HEK293 (cell line): Measurements from ENCODE around the gene ELAVL2.

ENCODE experiments used
- CTCF ChIA-PET: fragments of 350-600 bp; formaldehyde crosslinking; extraction: SDS; loops from one replicate; lab custom pipeline; 2021; ENCODE audit warnings: antibody characterized with exemption; lab: Yijun Ruan, JAX
- POLR2A ChIA-PET: fragments of 300-600 bp; formaldehyde crosslinking; extraction: SDS; loops from one replicate; lab custom pipeline; 2020; ENCODE audit warnings: antibody characterized with exemption, inconsistent platforms; lab: Yijun Ruan, JAX
- H3K27ac ChIP-seq: fragments of 200-500 bp; sonication (Bioruptor generic); 2 replicates; pipeline ENCODE4 v1.5.1; 2014; ENCODE audit warnings: low read depth, low read length, control low read depth, inconsistent platforms; ENCODE audit errors: extremely low read depth
- H3K36me3 ChIP-seq, 2 experiments: fragments of 200-500 bp in 1 of 2; sonication (Bioruptor generic) in 1 of 2; 1 replicate in 1 of 2; 2 replicates in 1 of 2; pipeline ENCODE4 v1.5.1; 2014 to 2017; ENCODE audit warnings: inconsistent platforms in 2 of 2, low read length in 2 of 2; ENCODE audit not compliant: control insufficient read depth in 2 of 2, insufficient read depth in 1 of 2
- H3K4me1 ChIP-seq: fragments of 200-500 bp; sonication (Bioruptor generic); 2 replicates; pipeline ENCODE4 v1.5.1; 2014; ENCODE audit warnings: mild to moderate bottlenecking, low read length, inconsistent platforms; ENCODE audit not compliant: control insufficient read depth, insufficient read depth
- H3K4me3 ChIP-seq: 2 replicates; pipeline ENCODE4 v1.5.1; 2011; ENCODE audit warnings: low read depth, mild to moderate bottlenecking, control low read depth, low read length, moderate library complexity
- H3K9me3 ChIP-seq: fragments of 200-500 bp; sonication (Bioruptor generic); 2 replicates; pipeline ENCODE4 v1.5.1; 2014; ENCODE audit warnings: low read depth, low read length, inconsistent platforms; ENCODE audit not compliant: control insufficient read depth, insufficient read depth
- BCL11A ChIP-seq: fragments of 450-650 bp; formaldehyde crosslinking; IDR thresholded peaks from 2 replicates; pipeline ENCODE4 v1.5.1; 2016; ENCODE audit warnings: low read depth, missing biosample characterization, missing genetic modification characterization
- FEZF1 ChIP-seq: fragments of 450-650 bp; formaldehyde crosslinking; IDR thresholded peaks from 2 replicates; pipeline ENCODE4 v1.5.1; 2016; ENCODE audit warnings: missing biosample characterization, missing genetic modification characterization
- GLI2 ChIP-seq: fragments of 450-650 bp; formaldehyde crosslinking; IDR thresholded peaks from 2 replicates; pipeline ENCODE4; 2017; ENCODE audit warnings: missing biosample characterization, missing genetic modification characterization, low read depth, borderline replicate concordance
- GLI4 ChIP-seq: fragments of 450-650 bp; formaldehyde crosslinking; IDR thresholded peaks from 2 replicates; pipeline ENCODE4 v1.5.1; 2016; ENCODE audit warnings: missing biosample characterization, missing genetic modification characterization
- GLIS1 ChIP-seq: fragments of 450-650 bp; formaldehyde crosslinking; IDR thresholded peaks from 2 replicates; pipeline ENCODE4 v1.5.1; 2016; ENCODE audit warnings: missing biosample characterization, missing genetic modification characterization
- HOXA7 ChIP-seq: sonication (generic); formaldehyde crosslinking; IDR thresholded peaks from 2 replicates; pipeline ENCODE4 v1.8.1; 2022; ENCODE audit warnings: missing genetic modification reagents, borderline replicate concordance
- HOXC10 ChIP-seq: sonication (generic); formaldehyde crosslinking; IDR thresholded peaks from 2 replicates; pipeline ENCODE4 v1.8.1; 2023; ENCODE audit warnings: mild to moderate bottlenecking, missing genetic modification reagents
- KLF16 ChIP-seq: fragments of 450-650 bp; formaldehyde crosslinking; IDR thresholded peaks from 2 replicates; pipeline ENCODE4 v1.5.1; 2017; ENCODE audit warnings: missing biosample characterization, missing genetic modification characterization
- YY1 ChIP-seq: fragments of 450-650 bp; formaldehyde crosslinking; IDR thresholded peaks from 2 replicates; pipeline ENCODE4 v1.5.1; 2018; ENCODE audit warnings: missing biosample characterization, missing genetic modification characterization
- ZEB2 ChIP-seq: fragments of 450-650 bp; formaldehyde crosslinking; IDR thresholded peaks from 2 replicates; pipeline ENCODE4 v1.5.1; 2016; ENCODE audit warnings: missing biosample characterization, missing genetic modification characterization
- ZFP37 ChIP-seq: fragments of 450-650 bp; formaldehyde crosslinking; IDR thresholded peaks from 2 replicates; pipeline ENCODE4 v1.5.1; 2016; ENCODE audit warnings: missing biosample characterization, missing genetic modification characterization
- ZIC2 ChIP-seq: fragments of 450-650 bp; formaldehyde crosslinking; IDR thresholded peaks from 2 replicates; pipeline ENCODE4 v1.5.1; 2016; ENCODE audit warnings: missing biosample characterization, missing genetic modification characterization
- ZNF138 ChIP-seq: fragments of 450-650 bp; formaldehyde crosslinking; IDR thresholded peaks from 2 replicates; pipeline ENCODE4 v1.5.1; 2016; ENCODE audit warnings: missing biosample characterization, missing genetic modification characterization, borderline replicate concordance
- ZNF146 ChIP-seq: fragments of 450-650 bp; formaldehyde crosslinking; IDR thresholded peaks from 2 replicates; pipeline ENCODE4 v1.5.1; 2016; ENCODE audit warnings: missing biosample characterization, missing genetic modification characterization
- ZNF184 ChIP-seq: fragments of 450-650 bp; IDR thresholded peaks from 2 replicates; pipeline ENCODE4 v1.5.1; 2018; ENCODE audit warnings: missing biosample characterization, mild to moderate bottlenecking, missing genetic modification characterization
- ZNF211 ChIP-seq: fragments of 450-650 bp; formaldehyde crosslinking; IDR thresholded peaks from 2 replicates; pipeline ENCODE4 v1.5.1; 2016; ENCODE audit warnings: low read depth, missing biosample characterization, missing genetic modification characterization
- ZNF239 ChIP-seq: fragments of 450-650 bp; formaldehyde crosslinking; IDR thresholded peaks from 2 replicates; pipeline ENCODE4 v1.5.1; 2016; ENCODE audit warnings: missing biosample characterization, missing genetic modification characterization
- ZNF404 ChIP-seq: fragments of 450-650 bp; formaldehyde crosslinking; IDR thresholded peaks from 2 replicates; pipeline ENCODE4 v1.5.1; 2017; ENCODE audit warnings: missing biosample characterization, missing genetic modification characterization
- ZNF433 ChIP-seq: fragments of 450-650 bp; formaldehyde crosslinking; IDR thresholded peaks from 2 replicates; pipeline ENCODE4 v1.5.1; 2016; ENCODE audit warnings: missing biosample characterization, missing genetic modification characterization, low read depth
- ZNF473 ChIP-seq: fragments of 450-650 bp; formaldehyde crosslinking; IDR thresholded peaks from 2 replicates; pipeline ENCODE4 v1.5.1; 2017; ENCODE audit warnings: missing biosample characterization, missing genetic modification characterization
- ZNF48 ChIP-seq: fragments of 450-650 bp; formaldehyde crosslinking; IDR thresholded peaks from 2 replicates; pipeline ENCODE4 v1.5.1; 2016; ENCODE audit warnings: missing biosample characterization, missing genetic modification characterization
- ZNF548 ChIP-seq: fragments of 450-650 bp; formaldehyde crosslinking; IDR thresholded peaks from 2 replicates; pipeline ENCODE4 v1.5.1; 2016; ENCODE audit warnings: missing biosample characterization, missing genetic modification characterization
- ZNF555 ChIP-seq: fragments of 450-650 bp; formaldehyde crosslinking; conservative IDR thresholded peaks from 2 replicates; pipeline ENCODE4 v1.5.1; 2017; ENCODE audit warnings: missing biosample characterization, mild to moderate bottlenecking, missing genetic modification characterization, inconsistent platforms
- ZNF596 ChIP-seq: fragments of 450-650 bp; IDR thresholded peaks from 2 replicates; pipeline ENCODE4 v1.5.0; 2018; ENCODE audit warnings: missing biosample characterization, mild to moderate bottlenecking, missing genetic modification characterization, moderate library complexity
- ZNF670 ChIP-seq: fragments of 450-650 bp; formaldehyde crosslinking; IDR thresholded peaks from 2 replicates; pipeline ENCODE4 v1.5.1; 2016; ENCODE audit warnings: missing biosample characterization, missing genetic modification characterization, low read depth
- ZNF747 ChIP-seq: fragments of 450-650 bp; formaldehyde crosslinking; IDR thresholded peaks from 2 replicates; pipeline ENCODE4 v1.5.1; 2016; ENCODE audit warnings: missing biosample characterization, missing genetic modification characterization
- ZNF837 ChIP-seq: fragments of 450-650 bp; formaldehyde crosslinking; IDR thresholded peaks from 2 replicates; pipeline ENCODE4 v1.5.1; 2016; ENCODE audit warnings: missing biosample characterization, missing genetic modification characterization
- ZNF843 ChIP-seq: fragments of 450-650 bp; formaldehyde crosslinking; IDR thresholded peaks from 2 replicates; pipeline ENCODE4 v1.5.1; 2016; ENCODE audit warnings: missing biosample characterization, missing genetic modification characterization
- ZSCAN16 ChIP-seq: fragments of 450-650 bp; formaldehyde crosslinking; IDR thresholded peaks from 2 replicates; pipeline ENCODE4 v1.5.1; 2016; ENCODE audit warnings: missing biosample characterization, missing genetic modification characterization
- TF ChIP-seq, protein P1 (sequence below): fragments of 450-650 bp; formaldehyde crosslinking; IDR thresholded peaks from 2 replicates; pipeline ENCODE4 v1.5.1; 2016; ENCODE audit warnings: missing biosample characterization, missing genetic modification characterization
- TF ChIP-seq, protein P2 (sequence below): fragments of 450-650 bp; formaldehyde crosslinking; IDR thresholded peaks from 2 replicates; pipeline ENCODE4 v1.5.1; 2016; ENCODE audit warnings: missing biosample characterization, missing genetic modification characterization
- TF ChIP-seq, protein P3 (sequence below): fragments of 450-650 bp; formaldehyde crosslinking; IDR thresholded peaks from 2 replicates; pipeline ENCODE4 v1.5.1; 2016; ENCODE audit warnings: missing biosample characterization, missing genetic modification characterization

Gene ELAVL2

DNA sequence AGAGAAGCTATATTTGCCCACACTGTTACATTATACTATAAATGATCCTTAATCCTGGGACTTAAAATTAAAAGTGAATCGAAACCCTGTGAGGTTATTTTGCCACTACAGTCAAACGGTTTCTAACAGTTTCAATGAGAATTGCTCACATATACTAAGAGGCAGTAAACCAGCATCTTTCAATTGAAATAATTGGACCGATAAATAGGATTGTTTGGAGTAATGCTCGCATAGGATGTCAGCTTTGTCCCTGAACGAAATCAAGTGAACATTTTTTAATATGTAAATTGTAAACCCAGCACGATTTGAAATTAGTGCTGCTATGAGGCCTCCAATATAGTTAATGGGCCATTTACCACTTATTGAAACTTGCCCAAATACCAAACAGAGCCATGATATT, 60.5 kb downstream of the ELAVL2 start:
- Histone ChIP-seq H3K4me1 (peaks cover 9% of the 10 kb centered on the region; the same call in 1 of the 2 replicates), H3K4me3 (no peak overlapping the region), H3K9me3 (no peaks in the 10 kb centered on the region), H3K36me3 (peaks cover 0 to 8% of the 10 kb centered on the region in 2 experiments; a peak in 1 of 3 replicates), H3K27ac (no peak overlapping the region)
- ChIA-PET POLR2A (no interaction called here), CTCF (no interaction called here)
- TF ChIP-seq GLIS1 (tag by site-specific recombination): no peak
- TF ChIP-seq, protein P1, sequence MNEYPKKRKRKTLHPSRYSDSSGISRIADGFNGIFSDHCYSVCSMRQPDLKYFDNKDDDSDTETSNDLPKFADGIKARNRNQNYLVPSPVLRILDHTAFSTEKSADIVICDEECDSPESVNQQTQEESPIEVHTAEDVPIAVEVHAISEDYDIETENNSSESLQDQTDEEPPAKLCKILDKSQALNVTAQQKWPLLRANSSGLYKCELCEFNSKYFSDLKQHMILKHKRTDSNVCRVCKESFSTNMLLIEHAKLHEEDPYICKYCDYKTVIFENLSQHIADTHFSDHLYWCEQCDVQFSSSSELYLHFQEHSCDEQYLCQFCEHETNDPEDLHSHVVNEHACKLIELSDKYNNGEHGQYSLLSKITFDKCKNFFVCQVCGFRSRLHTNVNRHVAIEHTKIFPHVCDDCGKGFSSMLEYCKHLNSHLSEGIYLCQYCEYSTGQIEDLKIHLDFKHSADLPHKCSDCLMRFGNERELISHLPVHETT (tag by site-specific recombination): no peak
- no peak for TF ChIP-seq BCL11A
- TF ChIP-seq ZNF837 (tag by site-specific recombination): no peak
- TF ChIP-seq ZNF670: no peak
- no peak for TF ChIP-seq ZNF433 (tag by site-specific recombination)
- no peak for TF ChIP-seq HOXA7
- TF ChIP-seq ZNF48 (tag by site-specific recombination): no peak
- no peak for TF ChIP-seq ZNF555 (tag by site-specific recombination)
- TF ChIP-seq ZEB2 (tag by site-specific recombination): no peak
- no peak for TF ChIP-seq KLF16 (tag by site-specific recombination)
- TF ChIP-seq, protein P2, sequence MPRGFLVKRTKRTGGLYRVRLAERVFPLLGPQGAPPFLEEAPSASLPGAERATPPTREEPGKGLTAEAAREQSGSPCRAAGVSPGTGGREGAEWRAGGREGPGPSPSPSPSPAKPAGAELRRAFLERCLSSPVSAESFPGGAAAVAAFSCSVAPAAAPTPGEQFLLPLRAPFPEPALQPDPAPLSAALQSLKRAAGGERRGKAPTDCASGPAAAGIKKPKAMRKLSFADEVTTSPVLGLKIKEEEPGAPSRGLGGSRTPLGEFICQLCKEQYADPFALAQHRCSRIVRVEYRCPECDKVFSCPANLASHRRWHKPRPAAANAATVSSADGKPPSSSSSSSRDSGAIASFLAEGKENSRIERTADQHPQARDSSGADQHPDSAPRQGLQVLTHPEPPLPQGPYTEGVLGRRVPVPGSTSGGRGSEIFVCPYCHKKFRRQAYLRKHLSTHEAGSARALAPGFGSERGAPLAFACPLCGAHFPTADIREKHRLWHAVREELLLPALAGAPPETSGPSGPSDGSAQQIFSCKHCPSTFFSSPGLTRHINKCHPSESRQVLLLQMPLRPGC (tag by site-specific recombination): no peak

DNA sequence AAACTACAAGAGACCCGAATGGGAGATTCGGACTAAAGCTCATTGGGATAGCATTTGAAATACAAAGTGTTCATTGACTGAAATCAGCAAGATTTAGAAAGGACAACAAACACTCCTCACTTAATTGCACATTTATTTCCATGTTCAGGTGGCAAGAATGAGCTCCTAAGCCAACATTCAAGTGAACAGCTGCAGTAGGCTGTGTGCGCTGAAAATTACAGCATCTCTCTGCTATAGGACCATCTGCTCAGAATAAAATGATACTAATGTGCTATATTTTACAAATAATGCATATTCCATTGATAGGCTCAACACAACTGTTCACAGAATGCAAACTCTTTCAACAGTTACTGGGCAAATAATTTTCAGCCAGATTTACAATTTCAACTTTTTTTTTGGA, 61.8 kb downstream of the ELAVL2 start:
- H3K4me3 ChIP-seq: no peak overlapping the region
- H3K4me1 ChIP-seq: peaks cover 9% of the 10 kb centered on the region; the same call in 1 of the 2 replicates
- H3K36me3 ChIP-seq: peaks cover 4 to 9% of the 10 kb centered on the region in 2 experiments; a peak in 2 of 3 replicates
- CTCF ChIA-PET: interaction anchor here (0.8 kb wide), 2 partner anchors 22 to 572 kb away, joined by 3 to 4 read pairs; no protein-coding TSS in a partner anchor
- no peaks in the 10 kb centered on the region for H3K9me3 ChIP-seq
- no peak for TF ChIP-seq HOXC10 (CRISPR knock-in tag)
- TF ChIP-seq ZNF473 (tag by site-specific recombination): no peak
- TF ChIP-seq GLI2 (tag by site-specific recombination): no peak
- TF ChIP-seq, protein P3, sequence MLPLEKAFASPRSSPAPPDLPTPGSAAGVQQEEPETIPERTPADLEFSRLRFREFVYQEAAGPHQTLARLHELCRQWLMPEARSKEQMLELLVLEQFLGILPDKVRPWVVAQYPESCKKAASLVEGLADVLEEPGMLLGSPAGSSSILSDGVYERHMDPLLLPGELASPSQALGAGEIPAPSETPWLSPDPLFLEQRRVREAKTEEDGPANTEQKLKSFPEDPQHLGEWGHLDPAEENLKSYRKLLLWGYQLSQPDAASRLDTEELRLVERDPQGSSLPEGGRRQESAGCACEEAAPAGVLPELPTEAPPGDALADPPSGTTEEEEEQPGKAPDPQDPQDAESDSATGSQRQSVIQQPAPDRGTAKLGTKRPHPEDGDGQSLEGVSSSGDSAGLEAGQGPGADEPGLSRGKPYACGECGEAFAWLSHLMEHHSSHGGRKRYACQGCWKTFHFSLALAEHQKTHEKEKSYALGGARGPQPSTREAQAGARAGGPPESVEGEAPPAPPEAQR (tag by site-specific recombination): no peak
- H3K27ac ChIP-seq: no peak overlapping the region
- POLR2A ChIA-PET: interaction anchor here (1.2 kb wide), 1 partner anchor 61 kb away, joined by 5 read pairs; the partner anchor contains the start of gene ELAVL2

DNA sequence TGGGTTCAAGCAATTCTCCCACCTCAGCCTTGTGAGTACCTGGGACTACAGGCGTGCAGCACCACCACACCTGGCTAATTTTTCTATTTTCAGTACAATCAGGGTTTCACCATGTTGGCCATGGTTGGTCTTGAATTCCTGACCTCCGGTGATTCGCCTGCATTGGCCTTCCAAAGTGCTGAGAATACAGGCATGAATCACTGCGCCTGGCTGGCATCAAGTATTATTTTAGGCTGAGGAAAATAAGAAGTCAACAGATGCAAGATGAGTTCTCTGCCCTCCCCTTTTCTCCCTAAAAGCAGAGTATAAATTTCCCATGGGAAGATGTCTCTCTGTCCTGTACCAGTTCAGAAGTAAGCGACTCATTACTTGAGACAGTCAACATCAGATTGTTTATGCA, 71.5 kb downstream of the ELAVL2 start:
- ChIA-PET CTCF (no interaction called here), POLR2A (no interaction called here)
- H3K4me3 ChIP-seq: no peak overlapping the region
- H3K9me3 ChIP-seq: no peaks in the 10 kb centered on the region
- no peak overlapping the region for H3K27ac ChIP-seq
- H3K4me1 ChIP-seq: peaks cover 3% of the 10 kb centered on the region; the same call in 1 of the 2 replicates
- peaks cover 0 to 3% of the 10 kb centered on the region in 2 experiments; a peak in 1 of 3 replicates for H3K36me3 ChIP-seq
- TF ChIP-seq ZNF596 (tag by site-specific recombination) (no peak), ZNF146 (tag by site-specific recombination) (no peak), YY1 (tag by site-specific recombination) (no peak), GLI4 (tag by site-specific recombination) (no peak), ZNF843 (tag by site-specific recombination) (no peak), ZNF211 (tag by site-specific recombination) (no peak), ZNF239 (tag by site-specific recombination) (no peak), ZIC2 (no peak), ZNF184 (tag by site-specific recombination) (no peak), ZSCAN16 (tag by site-specific recombination) (no peak), ZFP37 (tag by site-specific recombination) (no peak), ZNF548 (tag by site-specific recombination) (no peak), ZNF138 (no peak), FEZF1 (tag by site-specific recombination) (no peak), ZNF404 (tag by site-specific recombination) (no peak), ZNF747 (no peak)
